ENCODE measurements around the gene PEMT.

PEMT gene

DNA sequence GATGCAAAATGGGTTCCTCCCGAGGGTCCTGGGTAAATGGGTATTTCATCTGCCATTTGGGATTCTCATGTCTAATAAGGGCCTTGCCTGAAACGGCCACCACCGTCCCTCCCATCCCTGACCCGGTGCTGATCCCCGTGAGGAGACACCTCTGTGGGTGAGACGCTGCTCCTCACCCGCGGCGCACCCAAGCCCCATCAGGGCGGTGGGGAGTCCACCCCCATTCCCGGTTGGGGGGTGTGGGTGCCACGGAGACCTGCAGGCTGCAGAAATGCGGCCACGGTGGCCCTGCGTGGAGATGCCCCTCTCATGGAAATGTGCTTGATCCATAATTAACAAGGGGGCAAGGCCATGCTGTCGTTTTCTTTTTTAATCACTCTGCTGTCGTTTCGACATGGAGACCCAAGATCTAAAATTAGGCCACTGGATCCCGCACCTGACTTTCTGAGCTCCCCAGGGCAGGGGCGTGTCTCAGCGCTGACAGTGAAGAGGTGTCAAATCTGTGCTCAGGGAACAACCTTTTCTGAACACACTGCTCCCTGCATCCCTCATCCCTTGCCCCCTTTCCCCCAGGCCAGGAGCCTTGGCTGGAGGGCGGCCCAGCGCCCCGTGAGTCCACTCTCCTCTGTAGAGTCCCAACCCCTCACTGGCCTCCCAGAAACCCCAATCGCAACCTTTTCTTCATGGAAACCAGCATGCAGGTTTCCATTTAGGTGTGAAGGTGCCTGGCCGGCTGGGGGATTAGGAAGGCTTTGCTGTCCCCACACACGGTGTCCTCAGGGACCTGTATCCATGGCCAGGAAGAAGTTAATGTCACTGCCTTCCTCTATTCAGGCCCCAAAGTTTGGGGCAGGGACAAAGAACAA, 38.9 kb downstream of the PEMT start:
- no peak for FAIRE-seq

DNA sequence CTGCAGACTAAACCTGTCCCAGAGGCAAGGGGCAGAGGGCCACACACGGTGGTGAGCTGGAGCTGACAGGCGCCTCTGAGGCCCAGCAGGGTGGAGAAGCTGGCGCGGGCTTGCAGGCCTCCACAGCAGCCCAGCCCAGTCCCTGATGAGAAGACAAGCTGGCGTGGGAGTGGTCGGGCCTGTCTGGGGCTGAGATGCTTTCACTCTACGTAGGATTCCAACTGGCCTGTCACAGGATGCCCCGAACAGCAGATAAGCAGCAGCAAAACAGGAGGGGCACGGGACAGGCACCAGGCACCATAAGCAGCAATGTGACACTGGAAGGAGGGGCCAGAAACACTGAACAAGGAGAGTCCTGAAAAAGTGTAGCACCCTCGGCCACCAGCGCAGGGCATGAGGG, 40.1 kb downstream of the PEMT start:
- no peak for FAIRE-seq

DNA sequence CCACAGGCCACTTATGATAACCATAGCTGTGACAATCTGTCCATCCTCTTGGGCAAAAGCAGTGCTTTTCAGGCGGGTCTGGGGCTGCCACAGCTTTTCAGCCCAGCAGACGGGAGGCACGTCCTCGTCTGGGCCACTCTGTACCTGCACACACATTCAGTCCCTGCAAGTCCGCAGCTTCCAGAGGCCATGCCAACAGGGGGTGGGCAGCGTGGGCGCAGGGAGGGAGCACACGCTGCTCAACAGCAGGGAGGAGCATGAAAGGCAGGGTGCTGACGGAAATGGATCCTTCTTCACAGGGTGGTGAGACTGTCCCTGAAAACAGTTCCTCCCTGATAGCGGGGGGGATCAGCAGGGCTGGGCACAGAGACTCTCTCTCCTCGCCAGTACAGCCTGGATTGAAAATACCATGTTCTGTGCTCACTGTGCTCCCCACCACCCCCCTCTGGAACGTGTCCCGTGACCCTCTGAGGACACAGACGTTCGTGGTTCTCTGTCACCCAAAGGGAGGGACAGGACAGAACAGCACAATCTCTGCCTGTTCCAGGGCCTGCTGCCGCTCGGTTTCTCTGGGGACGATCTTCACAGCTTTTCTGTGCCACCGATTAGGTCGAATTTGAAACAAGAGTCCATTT, 41.7 kb downstream of the PEMT start:
- no peak for FAIRE-seq

DNA sequence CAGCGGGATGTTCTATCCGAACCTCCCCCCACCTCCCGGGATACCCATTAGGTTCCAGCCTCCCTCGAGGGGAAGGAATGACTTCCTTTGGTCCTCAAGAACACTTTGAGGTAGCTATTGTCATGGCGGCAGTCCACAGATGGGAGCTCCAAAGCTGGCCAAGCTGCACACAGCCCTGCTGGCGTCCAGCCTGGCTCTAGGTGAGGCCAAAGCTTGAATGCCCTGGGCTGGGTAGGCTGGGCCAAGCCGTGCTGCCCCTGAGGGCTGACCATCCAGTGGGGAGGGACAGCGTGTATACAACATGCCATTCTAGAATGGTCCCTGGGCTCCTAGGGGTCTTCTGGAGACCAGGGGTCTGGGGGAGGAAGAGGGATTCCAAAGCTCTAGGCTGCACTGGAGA, 43.5 kb downstream of the PEMT start:
- no peak for FAIRE-seq

DNA sequence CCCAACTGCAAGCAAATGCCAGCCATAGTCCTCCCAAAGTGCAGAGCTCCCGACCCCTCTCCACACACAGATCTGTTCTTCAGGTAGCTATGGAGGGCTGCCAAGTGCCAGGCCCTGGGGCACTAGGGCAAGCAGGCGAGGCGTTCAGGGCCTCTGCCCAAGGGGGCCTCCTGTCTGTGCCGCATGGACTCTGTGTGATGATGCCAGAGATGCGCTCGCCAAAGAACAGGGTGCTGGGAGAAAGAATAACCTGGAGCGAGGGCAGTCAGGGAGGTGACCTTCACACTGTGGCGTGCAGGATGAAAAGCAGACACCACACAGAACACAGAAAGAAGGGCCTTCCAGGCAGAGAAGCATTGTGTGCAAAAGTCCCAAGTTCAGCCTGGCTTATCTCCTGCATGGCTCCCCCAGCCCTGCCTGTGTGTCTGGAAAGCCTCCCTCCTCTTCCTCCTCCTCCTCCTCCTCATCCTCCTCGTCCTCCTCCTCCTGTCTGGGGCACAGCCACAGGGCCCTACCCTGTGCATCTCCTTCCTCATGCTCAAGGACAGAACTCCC, 44.2 kb downstream of the PEMT start:
- FAIRE-seq, result no peak

DNA sequence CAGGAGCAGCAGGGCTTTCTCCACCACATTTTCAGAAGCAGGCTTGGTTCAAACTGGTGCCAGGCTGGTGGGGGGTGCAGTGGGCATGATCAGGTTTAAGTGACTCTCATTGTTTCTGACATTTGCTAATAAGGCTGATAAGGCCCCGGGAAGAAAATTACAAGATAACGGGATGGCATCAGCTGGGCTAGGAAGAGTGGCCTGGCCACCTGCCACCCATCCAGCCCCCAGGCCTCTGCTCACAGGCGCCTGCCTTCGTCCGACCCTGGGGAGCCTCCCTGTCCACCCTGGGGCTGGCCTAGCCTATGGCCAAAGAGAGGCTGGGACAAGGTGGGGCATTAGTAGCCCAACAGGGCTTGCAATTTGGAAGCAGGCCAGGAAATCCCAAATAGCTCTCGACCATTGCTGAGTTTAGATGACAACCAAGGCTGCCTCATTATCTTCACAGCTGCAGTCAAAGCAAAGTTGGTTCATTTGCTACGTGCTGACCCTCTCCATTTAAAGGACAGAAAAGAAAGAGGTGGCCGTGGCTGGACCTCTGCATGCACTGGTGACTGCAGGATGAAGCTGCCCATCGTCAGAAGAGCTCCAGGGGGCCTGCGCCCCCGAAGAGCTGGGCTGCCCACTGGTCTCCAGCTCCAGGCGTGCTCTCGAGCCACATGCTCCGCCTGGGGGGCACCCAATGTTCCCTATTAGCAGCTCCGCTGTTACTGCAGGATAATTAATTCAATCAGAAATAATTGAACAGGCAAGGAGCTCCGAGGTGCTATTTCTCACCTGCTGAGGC, 44.9 kb downstream of the PEMT start:
- FAIRE-seq, result no peak

DNA sequence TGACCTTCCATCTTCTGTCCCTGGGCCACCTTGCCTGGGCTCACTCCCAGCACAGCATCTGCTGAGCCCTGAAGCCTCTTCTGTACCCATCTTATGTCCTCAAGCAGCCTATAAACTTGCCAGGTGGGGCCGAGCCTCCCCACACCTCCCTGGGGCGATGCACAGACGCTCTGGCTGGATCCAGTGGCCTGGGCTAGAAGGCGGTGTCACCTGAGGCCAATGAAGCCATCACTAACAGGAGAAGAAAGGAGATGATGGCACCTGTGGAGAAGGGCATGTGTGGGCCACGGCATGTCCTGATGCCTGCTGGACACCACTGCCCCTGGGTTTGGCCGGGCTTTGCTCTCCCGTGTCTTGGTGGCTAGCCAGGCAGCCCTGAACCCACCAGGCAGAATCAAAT, 45.5 kb downstream of the PEMT start:
- no peak for FAIRE-seq

DNA sequence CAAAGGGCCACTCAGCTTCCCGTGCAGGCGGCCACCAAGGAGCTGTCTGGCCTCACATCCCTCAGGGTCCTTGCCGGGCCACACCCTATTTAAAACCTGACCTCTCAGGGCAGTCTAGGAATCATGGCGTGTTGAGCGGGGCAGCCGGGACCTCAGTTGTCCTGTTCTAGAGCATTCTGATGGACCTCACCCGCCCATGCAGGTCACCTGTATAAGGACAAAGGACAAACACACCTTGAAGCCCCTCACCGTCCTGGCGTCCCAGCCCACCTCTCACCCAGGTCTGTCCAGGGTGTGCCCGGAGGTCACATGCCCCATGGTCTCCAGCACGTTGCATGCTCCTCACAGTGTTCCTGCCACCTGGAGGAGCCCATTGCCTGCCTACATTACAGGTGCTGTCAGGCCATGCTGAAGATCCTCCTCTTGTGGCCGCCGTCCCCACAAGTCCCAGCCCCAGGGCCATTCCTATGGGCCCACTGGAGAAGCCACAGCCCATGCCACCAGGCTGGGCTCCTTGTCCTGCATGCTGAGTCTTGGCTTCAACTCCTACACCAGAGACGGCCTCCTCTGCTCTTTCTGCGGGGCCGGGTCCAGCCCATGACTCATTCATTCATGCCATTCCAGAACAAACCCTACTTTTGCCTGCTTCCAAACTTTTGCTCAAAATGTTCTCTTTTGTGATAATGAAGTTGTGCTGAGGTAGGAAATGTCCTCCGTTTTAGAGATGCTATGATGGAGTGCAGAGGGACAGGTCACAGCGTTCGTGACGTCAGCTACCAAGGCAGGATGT, 46.3 kb downstream of the PEMT start:
- FAIRE-seq, result no peak

DNA sequence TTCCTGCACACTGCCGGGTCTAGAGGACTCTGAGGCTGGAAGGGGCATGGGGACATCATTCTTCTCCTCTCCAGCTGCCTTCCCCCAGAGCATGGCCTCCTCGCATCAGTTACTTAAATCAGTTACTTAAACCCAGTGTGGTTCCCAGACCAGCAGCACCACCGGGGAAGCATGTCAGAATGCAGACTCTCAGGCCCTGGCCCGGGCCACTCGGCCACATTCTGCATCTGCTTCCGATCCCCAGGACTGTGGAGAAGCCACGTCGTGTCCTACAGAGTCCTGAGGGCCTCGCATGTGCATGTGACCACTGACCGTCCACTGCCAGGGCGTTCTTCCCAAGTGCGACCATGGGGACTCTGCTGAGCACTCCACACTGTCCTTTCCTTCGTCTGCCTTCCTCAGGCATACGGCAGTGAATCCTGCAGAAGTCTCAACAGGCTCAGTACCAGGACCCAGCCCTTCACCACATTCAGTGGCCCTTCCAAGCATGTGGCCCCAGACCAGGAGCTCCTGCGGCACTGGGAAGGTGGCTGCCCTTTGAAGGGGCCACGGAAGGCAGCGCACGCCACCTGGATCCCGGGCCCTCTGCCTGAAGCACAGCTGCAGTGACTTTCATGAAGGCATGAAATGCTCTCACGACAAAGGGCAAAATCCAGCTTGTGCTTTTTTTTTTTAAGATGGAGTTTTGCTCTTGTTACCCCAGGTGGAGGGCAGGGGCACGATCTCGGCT, 48.4 kb downstream of the PEMT start:
- FAIRE-seq, result no peak

DNA sequence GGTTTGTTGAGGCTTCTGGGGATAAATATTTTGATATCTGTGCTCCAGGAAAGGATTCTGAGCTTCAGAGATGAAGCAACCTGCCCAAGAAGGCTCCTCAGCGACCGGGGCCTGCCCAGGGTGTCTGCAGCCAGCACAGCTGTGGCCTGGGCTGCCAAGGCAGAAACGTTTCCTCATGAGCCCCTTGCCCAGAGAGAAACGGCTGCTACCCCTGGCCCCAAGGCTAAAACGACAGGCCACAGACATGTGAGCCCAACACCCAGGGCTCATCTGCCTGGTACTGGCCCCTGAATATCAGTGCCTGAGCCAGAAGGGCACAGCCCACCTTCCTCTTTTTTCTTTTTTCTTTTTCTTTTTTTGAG, 49.9 kb downstream of the PEMT start:
- no peak for FAIRE-seq

DNA sequence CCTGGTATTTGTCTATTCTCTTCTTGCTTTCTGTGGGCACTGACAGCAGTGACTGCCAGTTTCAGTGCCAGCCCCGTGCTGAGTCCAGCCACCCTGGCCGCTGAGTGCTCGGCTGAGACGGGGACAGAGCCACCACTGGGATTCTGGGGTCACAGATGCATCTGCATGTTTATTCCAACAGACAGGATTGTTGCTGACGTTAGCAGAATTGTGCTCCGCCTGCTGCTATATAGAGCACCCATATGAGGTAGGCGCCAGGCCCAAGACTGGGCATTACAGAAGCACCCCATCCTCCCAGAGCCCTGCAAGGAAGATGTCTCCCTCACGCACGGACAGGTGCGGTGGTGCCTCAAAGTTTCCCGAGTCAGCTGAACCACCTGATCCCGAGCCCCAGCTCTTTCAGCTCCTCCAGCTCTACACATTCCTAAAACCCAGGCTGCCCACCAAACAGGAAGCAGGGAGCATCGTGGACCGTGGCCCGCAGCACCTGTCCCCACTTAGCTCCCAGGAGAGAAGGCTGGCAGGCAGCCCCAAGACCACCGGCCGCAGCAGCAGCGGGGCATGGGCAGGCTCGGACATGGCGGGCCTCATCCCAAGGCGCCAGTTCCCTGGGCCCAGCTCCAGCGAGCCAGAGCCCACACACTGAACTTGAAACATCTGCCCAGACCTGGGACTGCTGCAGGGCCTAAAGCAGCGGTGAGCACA, 50.4 kb downstream of the PEMT start:
- no peak for FAIRE-seq

DNA sequence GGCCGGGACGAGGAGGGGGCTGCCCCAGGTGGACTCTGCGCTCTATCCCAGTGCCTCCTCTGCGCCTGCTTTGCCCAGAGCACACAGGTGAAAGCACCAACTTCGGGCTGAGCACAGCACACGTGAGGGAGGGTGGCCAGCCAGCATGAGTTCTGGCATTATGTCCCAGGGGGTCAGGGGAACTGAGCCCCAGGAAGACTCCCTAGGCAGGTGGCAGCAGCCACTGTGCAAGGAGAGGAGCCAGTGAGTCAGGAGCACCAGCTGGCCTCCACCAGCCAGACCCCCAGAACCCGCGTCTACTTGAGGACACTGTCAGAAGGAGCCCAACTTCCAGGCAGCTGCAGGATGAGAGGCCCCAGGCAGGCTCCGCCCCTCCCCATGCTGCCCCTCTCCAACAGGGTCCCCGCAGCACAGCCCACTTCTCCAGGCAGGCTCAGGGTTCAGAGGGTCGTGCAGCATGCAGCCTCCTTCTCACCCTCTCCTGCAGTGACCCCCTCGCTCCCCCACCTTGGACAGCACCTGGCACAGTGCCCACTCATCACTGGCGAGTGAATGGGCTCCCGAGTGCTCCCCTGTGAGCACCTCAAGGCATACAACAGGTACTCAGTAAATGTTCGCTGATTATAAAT, 51.1 kb downstream of the PEMT start:
- no peak for FAIRE-seq

DNA sequence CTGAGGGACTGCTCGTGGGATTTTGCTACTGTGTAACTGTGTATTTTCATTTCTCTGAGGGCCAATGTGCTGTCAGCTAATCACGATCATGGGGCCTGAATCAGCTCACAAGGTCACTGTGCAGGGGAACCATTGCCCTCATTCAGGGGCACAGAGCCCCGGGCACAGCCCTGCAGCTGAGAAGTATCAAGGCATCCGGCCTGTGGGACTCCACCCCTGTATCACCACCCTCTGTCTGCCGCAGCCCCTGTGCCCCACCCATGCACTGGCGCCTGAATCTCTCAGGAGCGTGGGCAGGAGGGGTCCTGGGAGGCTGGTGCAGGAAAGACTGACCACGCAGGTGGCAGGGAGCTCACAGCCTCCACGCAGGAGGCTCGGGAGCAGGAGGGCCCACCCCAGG, 51.9 kb downstream of the PEMT start:
- FAIRE-seq, result no peak

DNA sequence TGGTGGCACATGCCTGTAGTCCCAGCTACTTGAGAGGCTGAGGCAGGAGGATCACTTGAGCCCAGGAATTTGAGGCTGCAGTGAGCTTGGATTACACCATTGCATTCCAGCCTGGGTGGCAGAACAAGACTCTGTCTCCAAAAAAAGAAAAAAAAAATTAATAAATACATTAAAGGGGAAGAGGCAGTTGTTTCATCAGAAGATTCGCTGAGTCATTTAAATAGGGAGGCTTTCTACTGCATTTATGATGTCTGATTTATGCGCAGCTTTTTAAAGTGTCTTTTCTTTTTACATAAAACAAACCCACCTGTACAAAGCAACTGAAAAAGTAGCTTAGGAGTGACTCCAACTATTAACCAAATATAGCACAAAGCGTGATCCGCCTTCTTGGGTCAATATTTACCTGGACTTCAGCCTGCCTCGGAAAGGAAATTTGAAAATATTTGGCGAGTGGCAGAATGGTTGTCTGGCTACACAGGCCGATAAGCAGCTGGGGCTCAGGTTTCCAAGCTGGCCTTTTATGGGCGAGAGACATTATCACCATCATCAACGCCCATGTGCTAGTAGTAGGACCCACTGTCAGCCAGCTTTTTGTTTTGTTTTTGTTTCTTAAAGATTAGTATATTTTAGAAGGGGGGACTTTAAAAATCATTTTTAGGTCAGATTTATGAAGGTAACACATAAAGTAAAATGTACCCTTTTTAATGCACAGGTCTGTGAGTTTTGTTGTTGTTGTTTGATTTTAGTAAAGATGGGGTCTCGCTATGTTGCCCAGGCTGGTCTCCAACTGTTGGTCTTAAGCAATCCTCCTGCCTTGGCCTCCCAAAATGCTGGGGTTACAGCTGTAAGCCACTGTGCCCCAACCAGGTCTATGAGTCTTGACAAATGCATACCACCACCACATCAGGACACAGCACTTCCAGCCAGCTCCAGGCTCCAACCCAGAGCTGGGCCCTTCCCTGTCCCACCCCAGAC, 52.8 kb downstream of the PEMT start:
- FAIRE-seq, result no peak

DNA sequence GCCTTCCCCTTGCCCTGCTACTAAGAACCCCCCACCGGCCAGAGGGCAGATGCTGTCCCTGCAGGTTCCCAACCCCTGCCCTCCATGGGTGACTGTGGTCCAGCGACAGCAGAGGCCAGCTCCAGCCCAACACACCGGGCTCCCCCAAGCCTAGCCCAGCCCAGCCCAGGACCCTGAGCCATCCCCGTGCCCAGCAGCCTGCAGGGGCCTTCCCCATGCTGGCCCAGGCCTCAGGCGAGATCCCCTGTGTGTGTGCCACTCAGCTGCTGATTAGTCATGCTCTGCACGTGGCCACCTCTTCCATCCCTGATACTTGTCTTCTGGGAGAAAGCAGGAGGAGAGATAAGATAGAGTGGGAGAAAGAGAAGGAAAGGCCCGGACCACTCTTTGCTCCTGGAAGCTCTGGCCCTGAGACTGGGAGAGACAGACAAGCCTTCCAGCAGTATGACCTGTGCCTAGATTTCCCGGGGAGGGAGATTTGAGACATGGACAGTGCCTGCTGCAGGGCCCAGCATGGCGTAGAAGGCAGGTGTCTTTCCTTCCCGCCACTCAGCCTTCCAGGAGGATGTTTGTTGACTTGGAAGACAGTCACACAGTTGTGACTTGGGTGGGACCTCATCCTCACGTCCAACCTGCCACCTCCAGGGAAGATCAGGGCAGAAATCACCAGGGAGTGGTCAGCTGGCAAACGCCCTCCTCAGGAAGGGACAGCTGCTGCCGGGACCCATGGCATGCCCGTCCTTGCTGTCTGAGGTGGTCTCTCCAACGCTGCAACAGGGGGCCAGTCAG, 54.0 kb downstream of the PEMT start:
- no peak for FAIRE-seq

DNA sequence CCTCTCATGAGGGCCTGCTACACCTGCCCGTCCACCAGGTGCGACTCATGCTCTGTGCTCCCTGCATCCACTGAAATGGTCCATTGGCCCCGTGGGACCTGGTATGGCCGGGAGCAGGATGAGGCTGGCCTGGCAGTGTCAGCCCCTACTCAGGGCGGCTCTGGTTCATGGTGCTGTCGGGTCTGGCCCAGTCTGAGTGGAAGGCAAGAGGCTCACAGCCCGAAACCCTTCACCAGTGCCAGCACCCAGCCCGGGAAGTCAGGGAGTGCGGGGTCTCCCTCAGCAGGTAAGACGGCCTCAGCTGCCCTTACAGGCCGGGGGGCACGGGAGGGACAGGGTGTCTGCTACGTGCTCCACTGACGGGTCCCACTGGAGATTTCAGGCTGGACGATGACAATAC, 54.8 kb downstream of the PEMT start:
- FAIRE-seq, result no peak

DNA sequence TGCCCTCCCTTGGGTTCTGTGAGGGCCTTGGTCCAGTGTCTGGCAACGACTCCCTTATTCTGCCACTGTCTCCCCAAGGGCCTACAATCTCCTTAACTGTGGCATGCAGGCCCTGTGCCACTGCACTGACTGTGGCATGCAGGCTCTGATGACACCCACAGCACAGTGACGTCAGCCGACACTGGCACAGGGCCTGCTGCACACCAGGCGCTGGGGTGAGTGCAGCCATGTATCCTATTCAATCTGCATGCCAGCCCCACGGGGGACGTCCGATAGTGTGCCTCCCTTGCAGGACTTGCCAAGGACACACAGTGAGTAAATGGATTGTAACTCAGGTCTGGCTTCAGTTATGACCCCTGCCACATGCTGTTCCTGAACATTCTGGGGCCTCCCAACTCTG, 55.6 kb downstream of the PEMT start:
- no peak for FAIRE-seq

DNA sequence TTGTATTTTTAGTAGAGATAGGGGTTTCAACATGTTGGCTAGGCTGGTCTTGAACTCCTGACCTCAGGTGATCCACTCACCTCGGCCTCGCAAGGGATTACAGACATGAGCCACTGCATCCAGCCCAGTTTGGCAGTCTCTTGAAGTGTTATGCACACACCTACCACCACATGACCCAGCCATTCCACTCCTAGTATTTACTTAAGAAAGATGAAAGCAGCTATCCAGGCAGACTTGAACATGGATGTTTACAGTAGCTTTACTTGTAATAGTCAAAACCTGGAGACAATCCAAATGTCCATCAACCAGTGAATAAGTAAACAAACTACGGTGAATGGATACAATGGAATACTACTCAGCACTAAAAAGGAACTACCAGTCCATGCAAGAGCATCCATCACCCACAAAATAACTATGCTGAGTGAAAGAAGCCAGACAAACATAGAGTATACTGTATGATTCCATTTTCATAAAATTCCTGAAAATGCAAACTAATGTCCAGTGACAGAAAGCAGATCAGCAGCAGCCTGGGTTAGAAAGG, 57.5 kb downstream of the PEMT start:
- no peak for FAIRE-seq

DNA sequence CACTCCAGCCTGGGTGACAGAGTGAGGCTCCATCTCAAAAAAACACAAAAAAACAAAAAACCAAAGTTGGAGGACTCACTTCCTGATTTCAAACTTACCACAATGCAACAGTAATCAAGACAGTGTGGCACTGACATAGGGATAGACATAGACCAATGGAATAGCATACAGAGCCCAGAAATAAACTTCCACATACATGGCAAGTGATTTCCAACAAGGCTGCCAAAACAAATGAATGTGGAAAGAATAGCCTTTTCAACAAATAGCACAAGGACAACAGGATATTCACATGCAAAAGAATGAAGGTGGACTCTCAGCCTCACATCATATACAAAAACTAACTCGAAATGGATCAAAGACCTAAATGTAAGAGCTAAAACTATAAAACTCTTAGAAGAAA, 58.5 kb downstream of the PEMT start:
- no peak for FAIRE-seq

Measured in G401.6 (cell line).